DOHH2 (cell line): ENCODE measurements around the gene SYTL5.

Source experiments
- CTCF ChIP-seq: fragments of 200-600 bp; sonication (generic); IDR thresholded peaks from one replicate; pipeline ENCODE4 v1.5.1; 2014; ENCODE audit warnings: antibody characterized with exemption, mild to moderate bottlenecking, low read depth, low read length; ENCODE audit not compliant: poor library complexity, severe bottlenecking
- EZH2phosphoT487 ChIP-seq: fragments of 200-600 bp; sonication (generic); IDR thresholded peaks from 2 replicates; pipeline ENCODE4 v1.6.1; 2017; ENCODE audit warnings: borderline replicate concordance, mild to moderate bottlenecking, antibody characterized with exemption, low read length, moderate library complexity, mixed read lengths

GRCh38 chrX:37961118-37961517 is 45.2 kb upstream of the SYTL5 start:
- TF ChIP-seq CTCF (no peak), EZH2phosphoT487 (no peak)
